Heart left ventricle (tissue), 16 donors: ENCODE measurements around the gene MAG. TPM values are rescaled to one million over a fixed set of nuclear protein-coding genes. Genes with fewer than 3 reads are reported as not detected.

Experiments used
- ATAC-seq, 4 donors: fragments of 200-7000 bp; cut with Tn5 transposase; one replicate each; pipeline ENCODE4 v1.9.1; 2020 to 2022; ENCODE audit warnings: moderate library complexity in 4 of 4, mild to moderate bottlenecking in 3 of 4, moderate number of reproducible peaks in 1 of 4
- DNase-seq, 5 donors: peaks; one replicate each; pipeline ENCODE4 v3.0.0-alpha.2; 2020
- H3K27ac ChIP-seq, 12 donors: fragments of 200-600 bp; sonication (generic) in 4 of 12; one replicate each; pipeline versions ENCODE4 v1.5.0 to v1.8.0; 2016 to 2022; ENCODE audit warnings: mild to moderate bottlenecking in 2 of 12
- H3K27me3 ChIP-seq, 9 donors: fragments of 200-600 bp; sonication (generic) in 2 of 9; one replicate each; pipeline versions ENCODE4 v1.5.1 to v1.8.0; 2016 to 2022; ENCODE audit warnings: mild to moderate bottlenecking in 3 of 9
- H3K36me3 ChIP-seq, 9 donors: fragments of 200-600 bp; sonication (generic) in 2 of 9; one replicate each; pipeline versions ENCODE4 v1.5.0 to v1.8.0; 2018 to 2022; ENCODE audit warnings: mild to moderate bottlenecking in 2 of 9
- H3K4me1 ChIP-seq, 12 donors: fragments of 200-600 bp; sonication (generic) in 4 of 12; one replicate each; pipeline versions ENCODE4 v1.5.0 to v1.8.0; 2016 to 2022; ENCODE audit warnings: mild to moderate bottlenecking in 3 of 12
- H3K4me3 ChIP-seq, 12 donors: fragments of 200-600 bp; sonication (generic) in 4 of 12; one replicate each; pipeline versions ENCODE4 v1.5.0 to v1.8.0; 2017 to 2022; ENCODE audit warnings: mild to moderate bottlenecking in 9 of 12, moderate library complexity in 4 of 12
- H3K9me3 ChIP-seq, 12 donors: fragments of 200-600 bp; sonication (generic) in 4 of 12; one replicate each; pipeline versions ENCODE4 v1.5.0 to v1.8.0; 2016 to 2022; ENCODE audit warnings: mild to moderate bottlenecking in 1 of 12
- POLR2A ChIP-seq, 2 donors: fragments of 450-650 bp; IDR thresholded peaks; one replicate each; pipeline ENCODE4 v1.6.1; 2017; ENCODE audit warnings: antibody characterized with exemption in 2 of 2, mild to moderate bottlenecking in 2 of 2, moderate library complexity in 2 of 2
- WGBS, 4 donors: extraction: QIAGEN DNeasy Blood & Tissue Kit in 2 of 4; methylation state at CpG; one replicate each; pipeline versions ENCODE4 v1.1.5 to v1.1.7; 2013 to 2018; 5-methylcytosine and 5-hydroxymethylcytosine counted together
- intact Hi-C, 10 donors: fragments of 100-400 bp; cut with DNase I; formaldehyde crosslinking; loops; one replicate each; pipeline versions ENCODE4 v1.11.1 to v1.14.2; 2022
- polyA plus RNA-seq, 2 donors: library from polyadenylated mRNA; stranded (reverse); fragments of 200-250 nt; gene quantifications; one replicate each; pipeline ENCODE4 v1.2.3, GENCODE V29; 2013
- total RNA-seq, 9 donors: library from RNA; depleted of rRNA in 2 of 9; stranded (reverse); fragments of >200 nt in 2 of 9; fragmentation: NEBNext Ultra II Directional in 3 of 9; extraction: Animal tissue kit (Norgen Biotek cat#: 25700) in 3 of 9; gene quantifications; one replicate each; pipeline versions ENCODE4 v1.1.0 to v1.2.4, GENCODE V29; 2016 to 2023
- TF ChIP-seq, protein P1 (sequence below), 12 donors: fragments of 200-600 bp; sonication (generic) in 4 of 12; IDR thresholded peaks; one replicate each; pipeline versions ENCODE4 v1.5.0 to v1.8.0; 2018 to 2022; ENCODE audit warnings: antibody characterized with exemption in 12 of 12, mild to moderate bottlenecking in 5 of 12
- donor health status: ischemic (EF 13 %, LVEDD 7.1; RV severe dilation, severe dysfunction).
- donor health status: healthy with polysubstance abuse.
- donor health status: DM: no; HTN: yes; CAD: no.
- donor health status: DM: no; HTN: no; CAD: no.
- donor health status: ischemic (EF 25% LVEDD 6.9; RV normal size, moderate dysfunction).
- donor health status: ischemic (EF 25% LVEDD 5.7; RV mildly dilated, moderate dysfunction).
- donor health status: healthy.
- donor health status: DM: yes; HTN: yes; CAD: no.
- donor health status: ischemic (EF 35%, LVEDD 5.7; RV mildly dilated, moderate dysfunction).
- donor health status: nonischemic (EF 11% LVEDD 7.7; RV severe dilation, severe dysfunction).
- donor health status: DM: yes; HTN: yes; CAD: no.
- donor health status: PGD.
- donor health status: ischemic (EF 29% LVEDD 5.4; RV normal size, mild dysfunction).
- donor health status: nonischemic (EF 23%, LVEDD 6.1; RV moderate dilation, normal function).

The MAG gene
- total and polyA plus RNA-seq, 11 donors: 0.30 to 0.72 TPM; not detected in 9

DNA sequence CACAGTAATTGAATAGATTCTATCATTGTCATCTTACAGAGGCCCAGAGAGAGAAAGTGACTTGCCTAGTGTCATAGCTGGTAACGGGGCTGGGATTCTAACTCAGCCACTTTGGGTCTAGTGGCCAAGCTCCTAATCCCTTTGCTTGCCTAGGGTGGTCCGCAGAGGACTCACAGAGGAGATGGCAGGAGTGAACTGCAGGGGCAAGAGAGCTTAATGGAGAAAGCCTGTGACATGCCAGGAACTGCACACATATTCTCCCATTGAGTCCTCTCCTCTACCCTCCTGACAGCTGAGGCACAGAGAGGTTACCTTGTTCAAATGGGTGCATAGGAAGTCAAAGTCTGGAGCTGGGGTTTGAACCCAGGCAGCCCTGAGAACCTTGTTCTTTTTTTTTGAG is 40.5 kb upstream of the MAG start:
- Histone ChIP-seq H3K27me3 (peaks cover 13 to 30% (median 25%) of the 10 kb centered on the region in 9 donors), H3K9me3 (no peaks in the 10 kb centered on the region), H3K4me3 (no peak overlapping the region), H3K36me3 (peaks cover 0 to 7% (median 0%) of the 10 kb centered on the region in 9 donors), H3K4me1 (peaks cover 0 to 38% (median 16%) of the 10 kb centered on the region in 12 donors), H3K27ac (no peak overlapping the region)
- ATAC-seq: no peak
- 73 to 91% (median 88%) methylated on average over 2 of the region's 2 CpGs for WGBS, 4 donors
- peak in 1 of 5 donors; percentile 1 for DNase-seq
- TF ChIP-seq, protein P1, sequence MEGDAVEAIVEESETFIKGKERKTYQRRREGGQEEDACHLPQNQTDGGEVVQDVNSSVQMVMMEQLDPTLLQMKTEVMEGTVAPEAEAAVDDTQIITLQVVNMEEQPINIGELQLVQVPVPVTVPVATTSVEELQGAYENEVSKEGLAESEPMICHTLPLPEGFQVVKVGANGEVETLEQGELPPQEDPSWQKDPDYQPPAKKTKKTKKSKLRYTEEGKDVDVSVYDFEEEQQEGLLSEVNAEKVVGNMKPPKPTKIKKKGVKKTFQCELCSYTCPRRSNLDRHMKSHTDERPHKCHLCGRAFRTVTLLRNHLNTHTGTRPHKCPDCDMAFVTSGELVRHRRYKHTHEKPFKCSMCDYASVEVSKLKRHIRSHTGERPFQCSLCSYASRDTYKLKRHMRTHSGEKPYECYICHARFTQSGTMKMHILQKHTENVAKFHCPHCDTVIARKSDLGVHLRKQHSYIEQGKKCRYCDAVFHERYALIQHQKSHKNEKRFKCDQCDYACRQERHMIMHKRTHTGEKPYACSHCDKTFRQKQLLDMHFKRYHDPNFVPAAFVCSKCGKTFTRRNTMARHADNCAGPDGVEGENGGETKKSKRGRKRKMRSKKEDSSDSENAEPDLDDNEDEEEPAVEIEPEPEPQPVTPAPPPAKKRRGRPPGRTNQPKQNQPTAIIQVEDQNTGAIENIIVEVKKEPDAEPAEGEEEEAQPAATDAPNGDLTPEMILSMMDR (IDR thresholded peaks at IDR 0.05): no peak
- no peak for TF ChIP-seq POLR2A (IDR thresholded peaks at IDR 0.05)
- intact Hi-C loops: no loop called here

DNA sequence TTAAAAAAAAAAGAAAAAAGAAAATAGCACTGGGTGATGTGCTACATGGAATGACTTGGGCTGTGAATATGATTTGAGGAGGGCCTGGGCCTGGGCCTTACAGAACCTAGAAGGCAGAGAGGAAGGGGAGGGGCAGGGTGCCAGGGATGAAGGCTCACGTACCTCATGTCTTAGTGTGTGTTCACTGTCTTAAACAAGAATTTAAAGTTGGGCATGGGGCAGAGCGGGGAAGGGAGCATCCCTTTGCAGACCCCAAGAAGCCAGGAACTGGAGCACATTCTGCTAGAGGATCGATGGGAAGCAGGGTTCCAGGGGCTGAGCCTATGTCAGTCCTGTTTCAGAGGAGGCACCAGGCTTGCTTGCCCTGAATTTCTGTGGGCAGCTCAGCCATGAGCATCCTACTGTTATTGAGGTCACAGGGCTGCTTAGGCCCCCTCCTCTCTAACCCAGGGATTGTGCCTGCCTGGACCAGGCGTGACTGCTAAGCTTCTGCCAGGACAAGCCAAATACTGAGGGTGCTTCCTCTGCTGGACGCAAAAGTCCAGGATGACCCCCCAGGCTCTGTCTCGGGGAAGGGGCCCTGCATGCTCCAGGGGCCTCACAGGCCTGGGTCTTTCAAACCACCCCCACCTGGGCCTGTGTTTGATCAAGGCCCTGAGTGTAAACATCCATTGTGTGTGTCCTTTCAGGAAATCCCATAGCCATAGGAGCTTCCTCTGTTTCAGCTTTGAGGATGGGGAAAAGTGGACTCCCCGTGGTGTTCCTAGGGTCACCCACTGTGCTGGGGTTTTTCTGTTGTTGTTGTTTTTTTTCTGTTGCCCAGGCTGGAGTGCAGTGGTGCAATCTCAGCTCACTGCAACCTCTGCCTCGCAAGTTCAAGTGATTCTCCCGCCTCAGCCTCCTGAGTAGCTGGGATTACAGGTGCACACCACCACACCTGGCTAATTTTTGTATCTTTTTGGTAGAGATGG is 38.4 kb upstream of the MAG start:
- H3K4me1 ChIP-seq: peaks cover 0 to 24% (median 12%) of the 10 kb centered on the region in 12 donors
- TF ChIP-seq, protein P1 (IDR thresholded peaks at IDR 0.05): no peak
- TF ChIP-seq POLR2A (IDR thresholded peaks at IDR 0.05): no peak
- H3K27me3 ChIP-seq: peaks cover 5 to 18% (median 12%) of the 10 kb centered on the region in 9 donors
- intact Hi-C loops: no loop called here
- H3K9me3 ChIP-seq: no peaks in the 10 kb centered on the region
- DNase-seq (peak in 2 of 5 donors; percentile 11 to 29), ATAC-seq (peak in 1 of 4 donors; percentile 17)
- WGBS, 4 donors: 76 to 85% (median 83%) methylated on average over 8 to 9 of the region's 9 CpGs
- peaks cover 0 to 7% (median 0%) of the 10 kb centered on the region in 9 donors for H3K36me3 ChIP-seq
- peak overlapping the region in 11 of 12 donors; percentile 2 to 71 (median 59) for H3K27ac ChIP-seq
- no peak overlapping the region for H3K4me3 ChIP-seq

DNA sequence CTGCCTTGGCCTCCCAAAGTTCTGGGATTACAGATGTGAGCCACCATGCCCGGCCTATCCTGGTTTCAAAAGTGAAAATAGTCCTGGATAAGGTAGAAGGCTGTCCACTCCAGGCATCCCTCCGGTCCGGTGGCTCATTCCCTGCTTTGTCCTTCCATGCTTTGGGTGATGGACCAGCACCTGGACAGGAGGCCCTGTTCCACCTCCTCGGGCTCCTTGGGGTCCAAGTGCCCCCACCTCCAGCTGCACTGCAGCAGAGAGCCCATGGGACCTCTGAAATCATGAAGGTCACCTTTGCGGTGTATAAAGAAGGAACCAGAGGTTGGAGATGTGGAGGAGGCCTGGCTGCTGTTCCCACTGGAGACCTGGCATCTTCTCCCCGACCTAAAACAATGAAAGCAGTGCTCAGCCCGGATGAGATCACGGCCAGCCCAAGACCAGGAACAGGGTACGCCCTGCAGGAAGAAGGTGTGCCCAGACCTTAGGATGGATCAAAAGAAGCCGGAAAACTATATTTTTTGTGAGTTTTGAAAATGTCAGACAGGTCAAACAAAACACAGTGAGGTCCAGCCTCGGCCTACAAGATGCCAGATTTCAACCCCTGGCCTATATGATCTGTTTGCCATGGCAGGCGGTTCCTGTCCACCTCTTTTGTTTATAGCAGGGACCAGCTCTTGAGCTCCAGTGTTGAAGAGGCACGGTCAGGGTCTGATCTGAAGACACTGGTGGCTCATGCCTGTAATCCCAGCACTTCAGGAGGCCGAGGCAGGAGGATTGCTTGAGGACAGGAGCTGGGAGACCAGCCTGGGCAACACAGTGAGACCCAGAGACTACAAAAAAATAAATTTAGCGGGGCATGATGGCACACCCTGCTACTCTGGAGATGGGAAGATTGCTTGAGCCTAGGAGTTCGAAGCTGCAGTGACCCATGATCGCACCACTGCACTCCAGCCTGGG is 37.3 kb upstream of the MAG start:
- peaks cover 0 to 7% (median 0%) of the 10 kb centered on the region in 9 donors for H3K36me3 ChIP-seq
- 80 to 89% (median 85%) methylated on average over 17 of the region's 17 CpGs for WGBS, 4 donors
- H3K27ac ChIP-seq: peak overlapping the region; percentile 2 to 71 (median 60)
- TF ChIP-seq, protein P1 (IDR thresholded peaks at IDR 0.05): no peak
- TF ChIP-seq POLR2A (IDR thresholded peaks at IDR 0.05): peak in 1 of 2 donors; percentile 36
- DNase-seq (peak in 3 of 5 donors; percentile 37 to 62 (median 55)), ATAC-seq (peak; percentile 72 to 87 (median 75))
- peaks cover 0 to 18% (median 6%) of the 10 kb centered on the region in 12 donors for H3K4me1 ChIP-seq
- H3K27me3 ChIP-seq: peaks cover 0 to 8% (median 3%) of the 10 kb centered on the region in 9 donors
- intact Hi-C loops: no loop called here
- H3K9me3 ChIP-seq: no peaks in the 10 kb centered on the region
- no peak overlapping the region for H3K4me3 ChIP-seq
